ENCODE results near the gene CTDSPL.

CTDSPL gene

DNA sequence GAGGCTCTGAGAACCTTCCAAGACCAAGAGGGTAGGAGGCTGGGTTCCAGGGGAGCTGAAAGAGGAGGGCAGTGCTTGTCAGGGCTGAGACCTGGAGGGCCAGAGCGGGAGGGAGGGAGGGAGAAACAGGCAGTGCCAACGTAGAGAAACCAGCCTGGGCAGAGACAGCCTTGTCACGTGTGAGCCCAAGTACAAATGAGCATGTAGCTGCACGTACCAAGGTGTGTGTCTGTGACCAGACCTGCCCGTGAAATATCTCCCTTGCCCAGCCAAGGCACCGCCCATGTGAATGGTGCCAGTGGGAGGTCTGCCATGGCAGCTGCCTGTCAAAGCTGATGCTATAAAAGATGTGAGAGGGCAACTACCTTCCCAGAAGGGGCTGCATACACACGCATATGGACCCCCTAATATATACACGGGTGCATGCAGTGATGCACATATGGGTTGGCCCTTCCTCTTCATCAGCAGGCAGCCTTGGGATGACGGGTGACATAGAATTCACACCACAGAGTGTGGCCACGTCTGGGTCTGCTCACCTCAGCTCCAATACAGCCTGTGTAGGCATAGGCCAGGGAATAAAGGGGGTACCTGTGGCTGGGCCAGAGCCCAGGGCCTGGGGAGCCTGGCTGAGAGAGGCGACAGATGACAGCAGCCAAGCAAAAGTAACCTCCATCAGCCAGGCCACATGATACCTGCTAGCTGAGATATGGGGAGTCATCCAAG lies 7.8 kb upstream of the CTDSPL start:
- no peak for DNase-seq

- peak; percentile 19 for DNase-seq
Measured at GRCh38 chr3:37855363-37855970, 6.2 kb upstream of the CTDSPL start.

DNA sequence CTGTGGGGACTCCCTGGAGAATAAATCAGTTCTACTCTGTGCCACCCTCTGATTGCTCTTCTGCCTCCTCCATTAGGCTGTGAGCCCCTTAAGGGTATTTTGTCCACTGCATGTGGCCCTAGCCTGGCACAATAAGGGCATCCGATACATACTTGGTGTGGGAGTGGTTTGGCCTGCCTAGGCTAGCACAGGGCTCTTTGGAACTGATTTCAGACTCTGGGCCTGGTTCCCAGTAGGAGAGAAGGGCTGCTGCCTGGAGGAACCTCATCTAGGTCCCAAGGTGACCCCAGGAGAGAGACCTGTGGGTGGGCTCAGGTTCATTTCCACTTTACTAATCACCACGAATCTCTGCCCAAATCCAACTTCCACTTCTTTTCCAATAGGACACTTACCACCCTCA lies 5.3 kb upstream of the CTDSPL start:
- DNase-seq: no peak

GRCh38 chr3:37858742-37859141 lies 2.9 kb upstream of the CTDSPL start:
- DNase-seq: no peak

GRCh38 chr3:37859354-37859753 lies 2.3 kb upstream of the CTDSPL start:
- no peak for DNase-seq

DNA sequence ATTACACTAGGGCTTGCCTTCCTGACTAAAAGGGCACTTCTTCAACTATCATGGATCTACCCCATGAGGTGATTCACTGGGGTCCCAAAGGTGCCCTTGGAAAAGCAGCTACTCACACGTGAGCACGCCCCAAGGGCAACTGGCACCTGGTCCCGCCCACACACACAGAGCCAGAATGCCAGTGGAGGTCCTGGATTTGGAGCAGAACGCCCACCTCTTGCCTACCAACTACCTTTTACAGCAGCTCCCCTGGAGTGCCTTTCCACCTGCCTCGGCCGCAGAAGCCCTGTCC lies 1.8 kb upstream of the CTDSPL start:
- no peak for DNase-seq

GRCh38 chr3:37862219-37862902 lies 681 bp downstream of the CTDSPL start:
- peak; percentile 44 for DNase-seq

- DNase-seq: no peak
Measured at GRCh38 chr3:37862903-37863815, 1.5 kb downstream of the CTDSPL start.

DNA sequence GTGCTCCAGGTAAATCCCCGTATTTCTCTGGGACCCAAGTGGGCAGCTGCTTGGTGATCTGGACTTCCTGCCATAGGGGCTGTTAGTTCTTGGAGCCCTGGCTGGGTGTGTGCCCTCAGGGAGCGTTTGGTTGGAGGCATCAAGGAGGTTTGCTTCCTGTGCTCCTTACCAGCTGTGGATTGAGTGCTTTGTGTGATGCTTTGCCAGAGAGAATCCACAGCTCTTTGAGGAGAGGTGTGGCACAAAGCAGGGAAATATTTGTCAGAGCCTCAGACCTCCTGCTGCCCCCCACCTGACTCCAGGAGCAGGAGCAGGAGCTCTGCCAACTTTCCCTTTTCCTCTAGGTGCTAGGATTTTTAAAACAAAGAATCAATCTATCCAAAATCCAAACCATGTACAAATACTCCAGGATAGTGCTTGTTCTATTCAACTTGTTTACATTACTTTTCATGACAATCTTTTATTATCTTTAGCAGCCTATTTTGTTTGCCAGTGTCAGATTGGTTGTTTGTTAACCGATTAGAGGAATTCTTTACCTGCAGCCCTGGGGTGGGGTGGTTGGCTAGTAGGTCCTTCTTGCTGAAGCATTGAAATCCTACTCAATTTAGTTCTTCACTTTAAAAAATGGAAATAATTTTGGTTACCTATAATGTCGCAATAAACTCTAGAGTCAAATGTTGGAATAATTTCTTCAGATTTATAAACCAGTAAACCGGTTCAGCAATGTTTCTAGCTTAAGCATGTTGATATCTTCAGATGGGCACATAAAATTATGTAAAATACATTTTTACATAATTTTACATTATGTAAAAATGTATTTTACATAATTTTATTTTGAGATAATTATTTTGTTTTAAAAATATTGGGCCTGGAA lies 2.5 kb downstream of the CTDSPL start:
- DNase-seq: peak; percentile 45

- DNase-seq: no peak
Measured at GRCh38 chr3:37864904-37865303, 3.2 kb downstream of the CTDSPL start.

- no peak for DNase-seq
Measured at GRCh38 chr3:37867144-37867543, 5.5 kb downstream of the CTDSPL start.

DNA sequence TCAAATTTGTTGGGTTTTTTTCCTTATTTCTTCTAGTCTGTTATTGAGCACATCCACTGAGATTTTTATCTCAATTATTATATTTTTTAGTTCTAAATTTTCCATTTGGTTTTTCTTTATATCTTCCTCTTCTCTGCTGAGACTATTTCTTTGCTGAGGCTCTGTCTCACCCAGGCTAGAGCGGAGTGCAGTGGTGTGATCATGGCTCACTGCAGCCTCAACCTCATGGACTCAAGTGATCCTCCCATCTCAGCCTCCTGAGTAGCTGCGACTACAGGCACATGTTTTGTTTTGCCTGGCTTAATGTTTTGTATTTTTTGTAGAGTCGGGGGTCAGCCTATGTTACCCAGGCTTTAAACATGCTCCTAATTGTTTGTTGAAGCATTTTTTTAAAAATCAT lies 10.2 kb downstream of the CTDSPL start:
- DNase-seq: no peak

GRCh38 chr3:37872413-37873160 lies 10.9 kb downstream of the CTDSPL start:
- peak; percentile 7 for DNase-seq

DNA sequence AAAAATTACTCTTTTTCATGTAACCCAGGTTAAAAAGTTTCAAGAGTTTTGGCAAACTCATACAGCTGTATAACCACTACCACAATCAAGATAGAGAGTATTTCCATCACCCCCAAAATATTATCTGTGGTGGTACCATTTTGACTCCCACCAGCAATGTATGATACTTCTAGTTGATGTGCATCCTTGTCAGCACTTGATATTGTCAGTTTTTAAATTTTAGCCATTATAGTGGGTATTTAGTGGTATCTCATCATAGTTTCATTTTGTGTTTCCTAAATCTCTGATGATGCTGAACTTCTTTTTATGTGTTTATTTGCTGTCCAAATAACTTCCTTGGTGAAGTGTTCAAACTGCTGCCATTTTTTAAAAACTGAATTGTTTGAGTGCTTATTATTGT lies 14.6 kb downstream of the CTDSPL start:
- DNase-seq: no peak

DNA sequence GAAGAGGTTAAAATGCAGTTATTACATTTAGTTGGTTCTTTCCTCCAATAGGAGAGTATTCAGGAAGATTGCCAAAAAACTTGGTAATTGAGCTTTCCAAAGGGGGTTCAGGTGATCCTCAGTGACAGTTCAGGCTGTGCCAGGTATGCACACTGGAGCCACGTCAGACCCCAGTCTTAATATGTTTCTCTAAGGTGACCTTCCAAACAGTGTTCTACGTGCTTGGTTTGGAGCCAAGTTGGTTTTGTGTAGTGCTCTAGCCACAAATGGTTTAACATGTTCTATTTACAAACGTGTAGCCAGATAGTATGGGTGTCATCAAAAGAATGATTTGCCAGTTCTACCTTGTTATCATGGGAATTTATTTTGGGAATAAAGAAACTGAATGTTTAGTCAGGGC lies 21.0 kb downstream of the CTDSPL start:
- DNase-seq: no peak

DNA sequence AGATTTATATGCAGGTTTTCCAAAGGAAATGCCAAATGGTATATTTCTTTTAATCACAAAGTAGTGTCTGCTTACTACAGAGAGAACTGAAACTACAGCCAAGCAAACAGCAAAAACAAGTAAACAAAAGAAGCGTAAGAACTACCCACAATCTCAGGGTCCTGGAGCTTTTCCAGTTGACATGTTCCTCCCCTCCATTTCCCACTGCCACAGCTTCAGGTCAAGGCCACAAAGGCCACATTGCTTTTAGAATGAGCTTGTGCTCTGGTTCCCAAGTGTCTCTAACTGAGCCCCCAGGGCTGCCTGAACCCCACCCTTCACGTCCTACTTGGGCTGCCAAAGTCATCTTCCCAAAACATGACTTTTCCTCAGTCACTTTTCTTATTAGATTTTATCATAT lies 24.1 kb downstream of the CTDSPL start:
- no peak for DNase-seq

GRCh38 chr3:37886395-37886794 lies 24.7 kb downstream of the CTDSPL start:
- no peak for DNase-seq

DNA sequence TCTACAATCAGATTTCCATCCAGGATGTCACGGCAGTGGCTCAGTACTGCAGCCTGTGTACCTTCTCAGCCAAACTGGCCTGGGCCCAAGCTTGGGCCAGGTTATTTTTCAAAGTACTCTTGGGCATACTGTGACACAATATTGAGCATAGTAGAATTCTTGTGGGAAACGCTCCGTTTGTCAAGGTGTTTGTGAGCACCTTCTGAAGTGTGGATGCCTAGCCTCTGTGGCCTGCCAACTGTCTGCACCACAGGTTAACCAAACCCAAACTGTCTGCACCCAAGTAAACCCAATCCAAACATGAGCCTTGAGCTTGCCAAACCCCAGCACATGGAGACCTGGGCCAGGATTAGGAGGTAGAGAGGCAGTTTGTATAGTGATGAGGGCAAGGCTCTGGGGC lies 25.4 kb downstream of the CTDSPL start:
- no peak for DNase-seq

- DNase-seq: peak; percentile 9
Measured at GRCh38 chr3:37887824-37888223, 26.1 kb downstream of the CTDSPL start.

- DNase-seq: no peak
Measured at GRCh38 chr3:37888421-37888820, 26.7 kb downstream of the CTDSPL start.

DNA sequence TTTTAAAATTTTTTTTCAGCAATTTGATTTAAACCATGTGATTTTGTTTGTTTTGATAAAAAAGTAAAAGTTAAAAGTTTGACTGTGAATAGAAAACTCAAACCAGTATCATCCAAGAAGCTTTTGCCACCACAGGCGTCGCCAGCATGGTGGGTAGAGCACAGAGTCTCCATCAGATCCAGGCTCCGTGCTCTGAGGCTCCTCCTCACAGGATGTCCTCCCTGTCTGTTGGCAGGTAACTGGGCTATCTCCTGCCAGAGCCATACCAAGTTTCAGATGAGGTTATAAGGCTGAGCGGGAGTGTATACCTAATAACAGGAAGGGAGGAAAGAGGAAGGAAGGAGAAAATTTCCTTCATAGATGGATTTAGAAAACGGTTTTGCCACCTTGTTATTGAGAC lies 28.8 kb downstream of the CTDSPL start:
- no peak for DNase-seq

DNA sequence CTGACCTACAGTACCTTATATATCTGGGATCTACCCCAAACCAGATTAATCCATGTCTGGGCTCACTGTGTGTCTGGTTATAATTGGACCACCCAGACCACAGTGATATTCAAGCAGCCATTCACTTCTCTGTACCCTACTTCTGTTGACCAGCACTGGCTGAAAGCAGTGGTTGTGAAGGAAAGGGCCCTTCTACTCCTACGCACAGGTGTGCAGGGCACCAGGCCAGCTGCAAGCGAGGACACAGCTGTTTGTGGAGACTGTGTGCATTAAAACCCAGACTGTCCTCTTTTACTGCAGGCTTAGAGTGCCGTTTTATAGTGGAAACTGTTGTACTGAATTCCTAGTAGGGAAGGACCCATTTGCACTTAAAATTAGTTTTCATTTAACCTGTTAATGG lies 29.5 kb downstream of the CTDSPL start:
- no peak for DNase-seq
